NCI-H2227 treated with DMSO at 0.1 percent for 48 hours (cell line): Measurements from ENCODE around the gene TCEA2.
"Not testable (repeated sequence)": the region's sequence is repeated elsewhere in the genome, so short reads cannot be mapped to it uniquely, and the experiment has no call there.

Source experiments
- DNase-seq: peaks from one replicate; lab custom pipeline; 2025; lab: John Stamatoyannopoulos, UW

Gene TCEA2

DNA sequence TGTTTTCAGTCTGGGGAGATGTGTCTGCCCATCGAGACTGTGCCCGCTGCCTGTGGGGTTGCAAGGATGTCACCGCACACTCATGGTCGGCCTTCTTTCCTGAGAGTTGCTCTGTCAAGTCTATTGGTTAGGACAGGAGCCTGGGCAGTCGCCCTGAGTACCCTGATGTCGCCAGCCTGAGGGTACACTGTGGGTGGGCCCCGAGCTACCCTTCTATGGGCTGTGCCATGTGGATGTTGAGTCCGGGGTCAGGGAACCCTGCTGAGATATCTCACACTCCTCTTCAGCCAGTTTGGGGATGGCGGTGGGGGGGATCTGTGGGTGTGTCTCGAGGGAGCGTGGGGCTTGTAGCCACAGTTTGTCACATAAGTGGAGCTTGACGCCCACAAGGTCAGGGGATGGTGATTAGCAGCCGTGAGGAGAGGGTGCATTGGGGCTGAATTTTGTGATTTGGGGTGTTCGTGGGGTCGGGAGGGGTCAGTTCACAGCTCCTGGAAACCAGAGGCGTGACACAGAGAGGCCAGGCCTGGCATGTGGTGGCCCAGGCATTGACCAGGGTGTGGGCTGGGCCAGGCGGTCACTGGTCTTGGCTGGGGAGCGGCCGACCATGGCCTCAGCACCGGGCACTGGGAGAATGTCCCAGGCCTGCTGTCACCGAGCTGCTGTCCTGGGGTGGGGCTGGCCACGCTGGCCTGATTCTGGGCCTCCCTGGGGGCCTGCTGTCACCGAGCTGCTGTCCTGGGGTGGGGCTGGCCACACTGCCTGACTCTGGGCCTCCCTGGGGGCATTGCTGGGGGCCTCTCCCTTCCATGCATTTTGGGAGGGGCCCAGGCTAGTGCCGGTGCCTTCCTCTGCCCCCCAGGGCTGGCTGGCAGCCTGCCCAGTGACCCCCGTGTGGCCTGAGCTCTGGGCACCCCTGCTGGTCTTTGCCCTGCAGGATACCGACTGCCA lies 46.0 kb downstream of the TCEA2 start:
- no peak for DNase-seq

DNA sequence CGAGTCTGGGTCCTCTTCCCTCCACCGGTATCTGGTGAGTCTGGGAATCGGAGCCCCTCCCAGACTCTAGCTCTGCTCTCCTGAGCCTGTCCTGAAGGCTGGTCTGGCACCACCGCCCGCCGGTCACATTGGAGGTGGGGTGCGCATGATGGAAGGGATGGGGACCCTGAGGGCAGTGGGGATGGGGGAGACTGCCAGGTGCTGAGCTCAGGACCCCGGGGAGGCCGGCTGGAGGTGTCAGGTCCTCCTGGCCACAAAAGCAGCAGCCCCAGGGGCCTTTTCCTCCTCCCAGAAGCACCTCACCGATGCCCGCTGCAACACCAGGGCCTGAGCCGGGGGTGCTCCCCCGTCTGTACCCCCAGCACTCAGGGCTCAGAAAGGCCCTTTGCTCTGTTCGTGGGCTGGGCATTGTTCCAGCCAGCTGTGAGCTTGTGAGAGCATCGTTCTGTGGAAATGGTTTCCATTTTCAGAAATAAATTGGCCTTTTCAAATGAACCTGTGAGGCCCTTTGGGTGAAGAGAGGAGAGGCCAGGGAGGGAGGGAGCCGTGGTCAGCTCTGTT lies 46.9 kb downstream of the TCEA2 start:
- DNase-seq = no peak

DNA sequence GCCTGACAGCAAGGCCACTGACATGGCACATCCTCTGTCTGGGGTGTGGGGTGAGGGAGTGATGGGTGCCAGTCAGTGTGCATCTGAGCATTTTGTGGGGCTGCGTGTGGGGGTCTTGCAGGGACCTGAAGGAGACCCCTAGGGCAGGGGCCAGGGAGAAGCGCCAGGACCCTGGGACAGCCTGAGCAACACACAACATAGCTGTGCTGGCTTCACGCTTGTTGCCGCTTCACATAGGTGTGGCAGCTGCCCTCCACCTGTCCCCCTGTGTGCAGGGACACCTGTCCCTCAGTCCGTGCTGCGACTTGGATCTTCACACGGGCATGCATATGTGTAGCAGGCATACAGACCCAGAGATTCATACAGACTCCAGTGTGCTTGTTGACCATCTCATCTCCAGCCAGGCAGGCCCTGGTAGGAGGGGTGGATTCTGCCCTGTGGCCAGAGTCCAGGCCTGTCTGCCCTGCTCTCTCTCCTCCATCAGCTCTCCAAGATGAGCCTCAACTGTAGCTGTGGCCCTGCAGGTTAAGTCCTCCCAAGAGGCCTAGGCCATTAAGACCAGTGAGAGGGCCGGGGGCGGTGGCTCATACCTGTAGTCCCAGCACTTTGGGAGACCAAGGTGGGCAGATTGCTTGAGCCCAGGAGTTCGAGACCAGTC lies 47.5 kb downstream of the TCEA2 start:
- no peak for DNase-seq

DNA sequence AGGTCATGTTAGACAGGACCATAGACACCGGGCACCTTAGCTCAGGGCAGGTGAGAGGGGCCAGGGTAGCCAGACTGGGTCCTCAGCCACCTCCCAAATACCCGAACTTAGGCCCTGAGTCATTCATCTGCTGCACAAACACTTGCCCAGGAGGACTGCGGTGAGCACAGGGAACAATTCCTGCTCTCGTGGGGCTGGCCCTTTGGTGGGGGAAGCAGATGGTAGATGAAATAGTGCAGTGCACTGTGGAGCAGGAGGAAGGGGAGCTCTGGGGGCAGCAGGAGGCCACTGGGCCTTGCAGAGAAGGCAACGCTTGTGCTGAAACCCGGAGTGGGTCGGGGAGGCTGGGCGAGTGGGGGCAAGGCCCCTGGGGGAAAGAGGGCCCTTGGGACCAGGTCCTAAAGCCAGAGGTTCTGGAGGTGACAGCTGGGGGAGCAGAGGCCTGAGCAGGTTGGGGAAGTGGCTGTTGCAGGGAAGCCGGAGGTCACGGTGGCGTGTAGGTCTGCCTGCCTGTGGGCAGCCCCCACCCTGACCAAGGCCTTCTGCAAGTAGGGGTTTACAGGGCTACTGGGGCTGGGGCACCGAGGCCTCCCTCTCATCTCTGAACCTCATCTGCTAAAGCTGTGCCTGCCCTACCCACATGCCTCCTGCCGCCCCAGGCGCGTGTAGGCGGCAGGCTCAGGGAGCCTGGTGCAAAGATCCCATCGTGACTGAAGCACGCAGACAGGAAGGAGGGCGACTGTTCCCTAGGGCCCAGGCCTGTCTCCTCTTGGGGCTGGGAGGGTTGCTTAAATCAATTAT lies 49.0 kb downstream of the TCEA2 start:
- no peak for DNase-seq

DNA sequence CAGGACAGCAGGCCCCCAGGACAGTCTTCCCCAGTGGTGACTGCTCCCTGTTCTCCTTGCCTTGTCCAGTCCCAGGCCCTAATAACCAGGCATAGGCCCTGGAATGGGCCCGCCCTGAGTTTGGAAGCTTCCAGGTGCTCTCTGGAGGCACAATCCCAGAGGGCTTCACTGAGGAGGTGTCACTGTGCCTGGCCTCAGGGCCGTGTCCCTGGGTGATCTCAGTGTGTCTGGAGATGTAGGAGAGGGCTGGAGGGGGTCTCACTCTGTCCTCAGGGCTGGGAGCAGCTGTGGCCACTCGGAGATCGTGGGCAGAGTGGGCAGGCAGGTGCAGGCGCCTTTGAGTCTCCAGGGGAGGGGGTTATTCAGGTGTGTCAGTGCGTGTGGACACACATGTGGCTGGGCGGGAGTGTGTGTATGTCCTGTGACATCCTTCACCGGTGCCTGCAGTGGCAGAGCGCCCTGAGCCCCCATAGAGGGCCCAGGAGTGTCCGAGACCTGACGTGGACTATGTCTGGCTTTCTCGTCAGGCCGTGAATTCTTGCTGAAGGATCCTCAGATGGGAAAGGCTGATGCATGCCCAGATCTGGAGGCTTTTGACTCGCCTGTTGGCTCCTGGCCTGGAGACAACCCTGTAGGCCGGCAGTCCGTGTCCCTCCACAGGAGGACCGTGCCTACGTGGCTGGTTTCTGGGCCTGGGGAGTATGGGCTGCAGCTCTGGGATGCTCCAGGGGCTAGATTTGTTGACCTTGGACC lies 49.9 kb downstream of the TCEA2 start:
- DNase-seq = no peak

DNA sequence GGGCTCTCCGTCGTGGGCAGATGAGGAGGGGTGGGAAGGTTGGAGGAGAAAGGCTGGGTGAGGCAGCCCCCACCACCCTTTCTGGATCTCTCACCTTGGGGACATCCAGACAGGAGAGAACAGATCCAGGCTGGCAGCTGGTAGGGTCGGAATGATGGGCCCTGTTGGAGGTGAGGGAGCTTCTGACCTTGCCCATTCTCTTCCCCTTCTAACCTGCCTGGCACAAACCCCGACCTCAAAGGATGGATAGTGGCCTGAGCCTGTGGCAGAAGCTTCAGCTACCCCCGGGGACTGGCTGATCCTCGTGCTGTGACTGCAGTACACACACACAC lies 50.4 kb downstream of the TCEA2 start:
- DNase-seq = no peak

DNA sequence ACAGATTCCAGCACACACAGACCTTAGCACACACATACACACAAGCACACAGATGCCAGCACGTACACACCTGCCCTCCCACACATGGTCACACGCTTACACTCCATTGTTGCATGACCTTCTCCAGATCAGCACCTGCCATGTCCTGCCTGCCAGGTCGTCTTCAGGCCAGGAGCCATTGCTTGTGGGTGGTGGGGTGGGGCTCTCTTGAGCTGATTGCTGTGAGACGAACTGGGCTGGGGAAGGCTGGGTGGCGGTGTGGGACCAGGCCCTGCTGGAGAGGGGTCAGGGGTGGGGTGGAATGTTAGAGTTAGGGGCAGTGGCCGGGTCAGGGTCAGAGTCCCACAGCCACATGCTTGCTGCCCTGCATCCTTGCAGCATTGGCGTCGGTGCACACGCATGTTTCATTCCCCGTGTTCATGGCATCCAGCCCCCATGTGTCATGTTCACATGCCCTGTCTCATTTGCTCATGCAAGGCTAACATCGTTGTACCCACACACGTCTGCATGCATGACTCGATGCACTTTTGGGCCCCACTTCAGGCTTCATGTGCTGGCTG lies 50.9 kb downstream of the TCEA2 start:
- DNase-seq = no peak

DNA sequence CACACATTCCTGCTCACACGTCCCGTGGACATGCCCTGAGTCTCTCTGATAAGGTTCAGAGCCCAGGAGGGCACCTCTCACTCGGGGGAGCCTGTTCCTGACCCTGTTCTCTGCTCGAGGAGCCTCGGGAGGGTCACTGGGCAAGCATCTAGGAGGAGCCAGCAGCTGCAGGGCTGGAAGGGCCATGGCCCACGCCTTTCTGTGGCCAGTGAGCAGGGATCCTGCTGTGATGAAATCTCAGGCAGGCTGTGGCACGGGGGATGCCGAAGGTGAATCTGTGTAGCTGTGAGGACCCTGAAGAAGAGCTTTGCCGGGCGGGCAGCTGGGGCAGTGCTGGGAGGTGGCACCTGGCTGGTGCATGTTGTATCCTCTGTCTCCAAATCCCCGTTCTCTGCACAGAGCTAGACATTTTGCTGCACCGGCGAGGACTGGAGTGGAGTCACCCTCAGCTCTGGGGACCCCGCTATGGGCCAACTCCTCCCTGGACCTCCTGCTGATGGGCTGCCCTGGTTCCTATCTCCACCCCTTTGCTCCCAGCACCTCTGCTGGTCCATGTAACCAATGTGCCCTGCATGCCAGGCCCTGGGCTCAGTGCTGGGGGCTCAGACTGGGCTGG lies 51.5 kb downstream of the TCEA2 start:
- DNase-seq = no peak

DNA sequence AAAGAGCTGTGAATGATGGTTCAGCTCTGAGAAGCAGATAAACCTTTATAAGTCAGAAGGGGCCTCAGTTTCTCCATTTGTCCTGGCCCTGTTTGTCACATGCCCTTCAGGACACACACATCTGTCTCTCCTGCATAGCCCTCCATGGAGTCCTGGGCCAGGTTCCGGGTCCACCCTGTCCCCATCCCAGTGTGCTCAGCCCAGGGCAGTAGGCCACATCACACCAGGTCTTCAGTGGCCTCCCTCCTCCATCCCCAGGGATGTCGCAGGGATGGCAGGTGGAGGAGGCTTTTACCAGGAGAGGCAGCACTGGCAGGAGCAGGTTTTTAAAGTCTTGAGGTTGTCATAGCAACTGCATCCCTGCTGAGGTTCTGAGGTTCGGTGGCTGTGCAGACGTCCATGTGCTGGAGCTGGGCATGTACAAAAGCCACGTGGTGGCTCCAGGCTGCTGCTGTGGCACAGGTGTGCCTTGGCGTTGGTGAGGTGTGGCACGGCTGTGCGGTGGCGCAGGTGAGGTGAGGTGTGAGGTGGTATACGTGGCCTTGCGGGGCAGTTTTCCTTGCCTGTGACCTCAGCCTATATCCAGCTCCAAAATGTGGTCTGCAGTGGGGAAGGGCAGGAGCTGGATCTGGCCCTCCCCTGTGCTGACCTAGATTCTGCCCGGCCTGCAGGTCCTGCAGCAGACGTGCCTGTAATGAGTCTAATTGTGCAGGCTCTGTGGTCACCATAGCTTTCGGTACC lies 52.3 kb downstream of the TCEA2 start:
- DNase-seq = no peak

DNA sequence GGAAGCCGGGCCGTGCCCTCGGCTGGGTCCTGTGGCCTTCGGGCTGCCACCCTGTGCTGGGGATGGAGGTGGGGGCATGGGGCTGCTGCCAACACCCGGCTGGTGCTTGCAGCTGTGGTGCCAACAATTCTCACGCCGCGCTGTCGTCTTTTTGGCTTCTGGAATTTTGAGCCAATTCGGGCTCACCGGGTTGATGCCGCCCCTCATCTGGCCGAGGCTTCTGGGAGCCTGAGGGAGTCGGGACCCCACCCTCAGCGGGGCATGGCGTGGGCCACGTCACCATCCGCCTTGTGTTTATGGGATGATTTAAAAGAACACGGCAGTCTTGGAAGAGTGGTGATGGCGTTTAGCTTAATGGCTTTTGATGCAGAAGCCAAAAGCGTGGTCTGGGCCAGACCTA lies 53.0 kb downstream of the TCEA2 start:
- no peak for DNase-seq

DNA sequence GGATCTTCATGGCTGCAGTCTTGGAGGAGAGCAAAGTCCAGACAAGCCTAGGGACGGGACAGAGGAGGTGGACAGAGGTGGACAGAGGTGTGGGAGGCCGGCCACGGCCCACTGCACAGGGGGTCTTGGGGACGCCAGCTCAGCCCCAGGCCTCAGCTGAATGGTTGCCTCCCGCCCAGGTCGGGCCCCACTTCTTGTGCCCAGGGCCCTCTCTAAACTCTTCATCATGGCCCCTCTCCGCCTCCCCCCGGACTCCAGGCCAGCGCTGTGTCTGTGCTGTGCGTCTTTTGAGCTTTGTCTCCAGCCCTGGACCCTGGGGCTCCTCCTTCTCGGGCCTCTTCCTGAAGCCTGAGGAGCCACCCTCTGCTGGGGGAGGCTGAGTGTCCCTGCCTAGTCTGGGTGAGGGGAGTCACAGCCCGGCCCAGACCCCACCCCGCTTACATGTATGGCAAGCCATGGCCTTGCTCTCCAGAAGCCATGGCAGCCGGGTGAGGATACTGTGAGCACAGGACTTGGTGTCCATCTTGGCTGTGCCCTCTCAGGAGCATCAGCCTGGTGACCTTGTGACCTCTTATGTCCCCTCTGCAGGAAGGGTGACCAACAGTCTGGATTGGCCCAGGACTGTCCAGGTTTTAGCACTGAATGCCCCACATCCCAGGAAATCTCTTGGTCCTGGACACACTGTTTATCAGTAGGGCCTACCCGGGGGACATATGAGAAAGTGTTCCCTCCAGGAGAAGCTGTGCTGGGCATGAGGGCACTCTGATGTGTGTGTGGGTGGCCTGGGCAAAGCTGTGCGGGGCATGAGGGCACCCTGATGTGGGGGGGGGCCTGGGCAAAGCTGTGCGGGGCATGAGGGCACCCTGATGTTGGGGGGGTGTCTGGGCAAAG lies 53.8 kb downstream of the TCEA2 start:
- DNase-seq = no peak

DNA sequence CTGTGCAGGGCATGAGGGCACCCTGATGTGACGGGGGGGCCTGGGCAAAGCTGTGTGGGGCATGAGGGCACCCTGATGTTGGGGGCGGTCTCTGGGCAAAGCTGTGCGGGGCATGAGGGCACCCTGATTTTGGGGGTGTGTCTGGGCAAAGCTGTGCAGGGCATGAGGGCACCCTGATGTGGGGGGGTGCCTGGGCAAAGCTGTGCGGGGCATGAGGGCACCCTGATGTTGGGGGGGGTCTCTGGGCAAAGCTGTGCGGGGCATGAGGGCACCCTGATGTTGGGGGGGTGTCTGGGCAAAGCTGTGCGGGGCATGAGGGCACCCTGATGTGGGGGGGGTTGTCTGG lies 54.4 kb downstream of the TCEA2 start:
- DNase-seq = not testable (repeated sequence)

DNA sequence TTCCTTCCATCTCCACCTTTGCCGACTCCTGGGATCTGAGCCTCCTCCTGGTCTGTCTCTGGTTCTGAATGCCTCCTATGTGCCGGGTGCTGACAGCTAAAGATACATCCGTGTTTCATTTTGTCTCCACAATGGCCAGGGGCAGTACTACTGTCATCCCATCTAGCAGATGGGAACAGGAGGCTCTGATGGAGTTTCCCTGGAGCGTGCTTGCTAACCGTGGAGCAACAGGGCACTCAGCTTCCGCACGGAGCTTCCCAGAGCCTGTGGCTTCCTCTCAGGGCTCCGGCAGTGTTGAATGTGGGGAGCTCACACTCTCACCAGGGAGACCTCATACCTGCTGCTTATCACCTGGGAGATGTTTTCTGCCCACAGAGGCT lies 56.3 kb downstream of the TCEA2 start:
- no peak for DNase-seq

DNA sequence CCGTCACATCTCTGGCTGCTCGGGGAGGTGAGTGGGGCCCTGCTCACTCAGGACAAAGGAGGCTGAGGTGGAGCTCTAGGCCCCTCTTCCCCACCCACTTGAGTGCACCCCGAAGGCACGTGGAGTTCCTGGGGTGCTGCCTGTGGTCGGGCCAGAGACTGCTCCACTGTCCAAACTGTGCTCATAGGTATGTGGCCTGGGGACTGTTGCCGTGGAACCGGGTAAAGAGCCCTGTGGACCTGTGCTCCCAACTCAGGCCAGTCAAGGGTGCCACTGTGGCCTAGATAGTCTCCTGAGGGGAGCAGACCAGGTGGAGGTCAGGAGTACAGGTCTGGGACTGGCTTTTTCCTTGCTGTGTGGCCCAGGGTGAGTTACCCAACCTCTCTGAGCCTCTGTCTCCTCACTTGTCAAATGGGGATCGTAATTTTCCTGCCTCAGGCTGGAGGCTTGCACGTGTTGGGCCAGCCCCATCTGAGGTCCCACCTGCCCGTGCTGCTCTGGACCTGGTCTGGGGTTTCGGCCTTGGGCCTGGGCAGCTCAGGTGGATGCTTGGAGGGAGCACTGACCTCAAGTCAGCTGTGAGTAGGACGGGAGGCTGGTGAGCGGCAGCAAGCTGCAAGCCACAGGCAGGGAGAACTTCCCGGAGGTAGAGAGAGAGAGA lies 56.8 kb downstream of the TCEA2 start:
- no peak for DNase-seq

DNA sequence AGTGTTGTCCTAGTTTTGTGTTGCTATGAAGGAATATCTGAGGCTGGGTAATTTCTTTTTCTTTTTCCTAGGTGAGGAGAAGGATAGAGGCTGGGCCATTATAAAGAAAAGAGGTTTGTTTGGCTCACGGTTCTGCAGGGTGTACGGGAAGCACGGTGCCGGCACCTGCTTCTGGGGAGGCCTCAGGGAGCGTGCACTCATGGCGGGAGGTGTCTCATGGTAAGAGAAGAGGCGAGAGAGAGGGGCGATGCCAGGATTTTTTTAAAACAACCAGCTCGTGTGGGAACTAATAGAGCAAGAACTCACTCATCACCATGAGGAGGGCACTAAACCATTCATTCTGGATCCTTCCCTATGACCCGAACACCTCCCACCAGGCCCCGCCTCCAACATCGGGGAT lies 58.6 kb downstream of the TCEA2 start:
- DNase-seq = no peak
